ENCODE results near the gene ERICH2. TPM values are rescaled to one million over a fixed set of nuclear protein-coding genes. Genes with fewer than 3 reads are reported as not detected.
A peak's percentile ranks its signal among the peaks of the same experiment; 100 is the strongest.

The ERICH2 gene
- polyA plus RNA-seq, 1 of the 3 experiments (the other 2 are of a cell fraction): not detected

- H3K9ac ChIP-seq: no peak overlapping the region
- no peak overlapping the region for H2AFZ ChIP-seq (ENCODE audit: low read depth)
- H3K4me2 ChIP-seq: peak overlapping the region; percentile 69
- no peaks in the 10 kb centered on the region for H3F3A ChIP-seq (replicated peaks; ENCODE audit: insufficient read depth)
- H3K36me3 ChIP-seq (replicated peaks in 1 of 2; ENCODE audit: control insufficient read depth in 1 of 2, insufficient read depth in 2 of 2, low read length in 1 of 2): no peaks in the 10 kb centered on the region
- no peaks in the 10 kb centered on the region for H3K79me2 ChIP-seq (ENCODE audit: insufficient read depth)
- no peaks in the 10 kb centered on the region for H3K9me2 ChIP-seq
- TF ChIP-seq RAD21 (IDR thresholded peaks at IDR 0.05; ENCODE audit: low read length) (no peak), CHD2 (IDR thresholded peaks at IDR 0.05; ENCODE audit: low read length, partially characterized antibody) (no peak), EP300 (IDR thresholded peaks at IDR 0.05; ENCODE audit: borderline replicate concordance in 1 of 2, low read depth in 1 of 2, low read length in 1 of 2) (no peak), PBX3 (IDR thresholded peaks at IDR 0.05) (no peak), GATA2 (CRISPR knock-in tag; IDR thresholded peaks at IDR 0.05) (no peak), POLR2AphosphoS5 (IDR thresholded peaks at IDR 0.05; ENCODE audit: low read depth, low read length) (no peak), IRF3 (IDR thresholded peaks at IDR 0.05; ENCODE audit: low read depth, low read length) (no peak), FOXM1 (IDR thresholded peaks at IDR 0.05; ENCODE audit: low read depth) (no peak), YY1 (IDR thresholded peaks at IDR 0.05; ENCODE audit: low read depth) (no peak), ELF1 (IDR thresholded peaks at IDR 0.05) (no peak), RCOR1 (IDR thresholded peaks at IDR 0.05; ENCODE audit: low read length) (no peak), GABPA (IDR thresholded peaks at IDR 0.05; ENCODE audit: low read depth) (no peak), RFX5 (IDR thresholded peaks at IDR 0.05; ENCODE audit: low read length) (no peak), TEAD4 (IDR thresholded peaks at IDR 0.05; ENCODE audit: borderline replicate concordance, insufficient read depth) (no peak)
- CTCF ChIA-PET: interaction anchor here (0.6 to 10.8 kb wide), 16 partner anchors 7 to 589 kb away, joined by 3 to 148 read pairs (median 5); partner anchors contain the start of genes GAD1 and GORASP2
- WGBS (ENCODE audit: low lambda C conversion rate): 18% methylated on average over 18 of the region's 18 CpGs
- peak overlapping the region; percentile 14 to 21; a peak in 2 of 4 replicates for H3K4me3 ChIP-seq (ENCODE audit: low read depth in 2 of 2, low read length in 1 of 2)
- POLR2A ChIA-PET: no interaction called here
- peaks cover 89% of the 10 kb centered on the region for H3K27me3 ChIP-seq (ENCODE audit: insufficient read depth)
- H3K4me1 ChIP-seq (ENCODE audit: control insufficient read depth in 1 of 2, insufficient read depth in 2 of 2, low read depth in 1 of 2, low read length in 1 of 2): peaks cover 3 to 42% of the 10 kb centered on the region in 2 experiments; a peak in 2 of 4 replicates
- no peaks in the 10 kb centered on the region for H4K20me1 ChIP-seq (ENCODE audit: insufficient read depth)
- no peak overlapping the region for H3K27ac ChIP-seq (ENCODE audit: low read depth in 2 of 2, low read length in 1 of 2)
- H3K9me3 ChIP-seq: no peaks in the 10 kb centered on the region
- no peak for DNase-seq
Measured at GRCh38 chr2:170820757-170821530, 50.8 kb downstream of the ERICH2 start.

Measured in SK-N-SH (cell line).